ENCODE data around the gene CD274.
"Not testable (repeated sequence)": the region's sequence is repeated elsewhere in the genome, so short reads cannot be mapped to it uniquely, and the experiment has no call there.

The CD274 gene

GRCh38 chr9:5488221-5489008 is 38.1 kb downstream of the CD274 start:
- intact Hi-C loops (cut with DNase I), result no loop called here

GRCh38 chr9:5489630-5490490 is 39.5 kb downstream of the CD274 start:
- intact Hi-C loops (cut with DNase I), result no loop called here
- DNase-seq, result no peak

More at GRCh38 chr9:5488221-5489008, 38.1 kb downstream of the CD274 start:
- DNase-seq, result no peak

- intact Hi-C loops (cut with DNase I), result no loop called here
- no peak for DNase-seq
These were observed 42.8 kb downstream of the CD274 start for GRCh38 chr9:5492965-5493678.

- DNase-seq, result peak in 15 of 42 donors; percentile 6 to 53 (median 26)
- intact Hi-C loops (cut with DNase I), result no loop called here
These were observed 43.6 kb downstream of the CD274 start for GRCh38 chr9:5493679-5494511.

GRCh38 chr9:5494765-5495164 is 44.4 kb downstream of the CD274 start:
- DNase-seq; intact Hi-C loops (cut with DNase I): not testable (repeated sequence)

- intact Hi-C loops (cut with DNase I), result no loop called here
These were observed 48.8 kb downstream of the CD274 start for GRCh38 chr9:5499157-5499556.

GRCh38 chr9:5499889-5500398 is 49.6 kb downstream of the CD274 start:
- DNase-seq, result no peak
- intact Hi-C loops (cut with DNase I), result no loop called here

More at GRCh38 chr9:5499157-5499556, 48.8 kb downstream of the CD274 start:
- no peak for DNase-seq

GRCh38 chr9:5500441-5501235 is 50.3 kb downstream of the CD274 start:
- intact Hi-C loops (cut with DNase I), result no loop called here
- no peak for DNase-seq

GRCh38 chr9:5502553-5502952 is 52.2 kb downstream of the CD274 start:
- intact Hi-C loops (cut with DNase I), result no loop called here
- DNase-seq, result no peak

GRCh38 chr9:5509573-5509972 is 59.2 kb downstream of the CD274 start:
- intact Hi-C loops (cut with DNase I), result no loop called here
- DNase-seq, result no peak

- no peak for DNase-seq
- intact Hi-C loops (cut with DNase I), result no loop called here
These were observed 60.1 kb downstream of the CD274 start, which contains the start of gene PDCD1LG2 for GRCh38 chr9:5510360-5510931. Gene PDCD1LG2 (plus strand): TSS chr9:5510531. CDS start chr9:5522547, 12,016 bp downstream.

- DNase-seq, result no peak
- intact Hi-C loops (cut with DNase I), result no loop called here
These were observed 60.6 kb downstream of the CD274 start for GRCh38 chr9:5510989-5511388.

GRCh38 chr9:5511476-5511875 is 61.1 kb downstream of the CD274 start:
- DNase-seq, result no peak
- intact Hi-C loops (cut with DNase I), result no loop called here

GRCh38 chr9:5511935-5512580 is 61.7 kb downstream of the CD274 start:
- intact Hi-C loops (cut with DNase I), result no loop called here
- DNase-seq, result no peak

GRCh38 chr9:5512658-5513452 is 62.5 kb downstream of the CD274 start:
- DNase-seq, result no peak
- intact Hi-C loops (cut with DNase I), result no loop called here
